CD14-positive monocyte (primary cell): ENCODE measurements around the gene KATNIP. TPM values are rescaled to one million over a fixed set of nuclear protein-coding genes. Genes with fewer than 3 reads are reported as not detected.

Experiments
- DNase-seq, 3 donors: peaks; one replicate each; pipeline ENCODE4 v3.0.0-alpha.2; 2011 to 2022
- H2AFZ ChIP-seq: 2 replicates; pipeline ENCODE4 v1.6.0; 2012; ENCODE audit warnings: mild to moderate bottlenecking, low read depth, low read length, inconsistent platforms; ENCODE audit not compliant: insufficient read depth, poor library complexity, severe bottlenecking
- H3K27ac ChIP-seq, 2 donors: 1 replicate in 1 of 2; 2 replicates in 1 of 2; pipeline ENCODE4 v1.5.1; 2012 to 2013; ENCODE audit warnings: low read length in 2 of 2, control low read depth in 1 of 2, inconsistent platforms in 1 of 2, low read depth in 1 of 2, mild to moderate bottlenecking in 1 of 2
- H3K27me3 ChIP-seq, 2 donors: one replicate each; pipeline versions ENCODE4 v1.6.0 to v1.6.1; 2011 to 2013; ENCODE audit warnings: low read length in 2 of 2; ENCODE audit not compliant: control insufficient read depth in 2 of 2, insufficient read depth in 2 of 2
- H3K36me3 ChIP-seq, 2 donors: replicated peaks in 1 of 2; 1 replicate in 1 of 2; 2 replicates in 1 of 2; pipeline versions ENCODE4 v1.5.1 to v1.6.1; 2012 to 2013; ENCODE audit warnings: low read length in 2 of 2, control low read depth in 1 of 2, inconsistent platforms in 1 of 2, mild to moderate bottlenecking in 1 of 2; ENCODE audit not compliant: insufficient read depth in 2 of 2, control insufficient read depth in 1 of 2
- H3K4me1 ChIP-seq, 2 donors: 1 replicate in 1 of 2; 2 replicates in 1 of 2; pipeline versions ENCODE4 v1.5.1 to v1.6.1; 2012 to 2013; ENCODE audit warnings: low read length in 2 of 2, control low read depth in 1 of 2, inconsistent platforms in 1 of 2, mild to moderate bottlenecking in 1 of 2, moderate library complexity in 1 of 2; ENCODE audit not compliant: insufficient read depth in 2 of 2, control insufficient read depth in 1 of 2
- H3K4me2 ChIP-seq: replicated peaks from 2 replicates; pipeline ENCODE3; 2012; ENCODE audit warnings: low read length, moderate library complexity, mild to moderate bottlenecking; ENCODE audit not compliant: poor library complexity, severe bottlenecking; ENCODE audit errors: extremely low read depth
- H3K4me3 ChIP-seq, 3 experiments: fragments of 200-600 bp in 1 of 3; sonication (generic) in 1 of 3; replicated peaks in 1 of 3; 1 replicate in 2 of 3; 2 replicates in 1 of 3; pipeline ENCODE4 v1.5.1; 2011 to 2013; ENCODE audit warnings: low read length in 3 of 3, mild to moderate bottlenecking in 3 of 3, control low read depth in 2 of 3, low read depth in 2 of 3, inconsistent platforms in 1 of 3, moderate library complexity in 1 of 3
- H3K79me2 ChIP-seq: 2 replicates; pipeline ENCODE4 v1.6.0; 2012; ENCODE audit warnings: mild to moderate bottlenecking, control low read depth, inconsistent platforms, low read length, moderate library complexity; ENCODE audit not compliant: insufficient read depth
- H3K9ac ChIP-seq: 2 replicates; pipeline ENCODE4 v1.6.0; 2017; ENCODE audit warnings: low read length, mild to moderate bottlenecking; ENCODE audit not compliant: insufficient read depth, poor library complexity, severe bottlenecking
- H3K9me3 ChIP-seq, 2 donors: replicated peaks in 1 of 2; 1 replicate in 1 of 2; 2 replicates in 1 of 2; pipeline versions ENCODE4 v1.5.1 to v1.6.1; 2012 to 2013; ENCODE audit warnings: low read length in 2 of 2, control low read depth in 1 of 2; ENCODE audit not compliant: control insufficient read depth in 1 of 2, insufficient read depth in 1 of 2
- H4K20me1 ChIP-seq: 2 replicates; pipeline ENCODE4 v1.6.0; 2012; ENCODE audit warnings: mild to moderate bottlenecking, low read length, control low read depth, moderate library complexity; ENCODE audit not compliant: insufficient read depth
- H3K27ac Mint-ChIP-seq, 7 donors: one replicate each; pipeline ENCODE4 v1.8.0; 2020; ENCODE audit warnings: mild to moderate bottlenecking in 7 of 7, mixed read lengths in 7 of 7, moderate library complexity in 6 of 7, inconsistent platforms in 2 of 7
- H3K27me3 Mint-ChIP-seq, 3 donors: one replicate each; pipeline ENCODE4 v1.8.0; 2021 to 2022; ENCODE audit warnings: low read depth in 3 of 3, mild to moderate bottlenecking in 3 of 3, mixed read lengths in 3 of 3, moderate library complexity in 3 of 3, inconsistent platforms in 1 of 3
- H3K36me3 Mint-ChIP-seq, 2 donors: one replicate each; pipeline ENCODE4 v1.8.0; 2020; ENCODE audit warnings: mixed read lengths in 2 of 2, inconsistent platforms in 1 of 2, mild to moderate bottlenecking in 1 of 2
- H3K4me1 Mint-ChIP-seq: one replicate; pipeline ENCODE4 v1.8.0; 2020; ENCODE audit warnings: mild to moderate bottlenecking, mixed read lengths
- H3K4me3 Mint-ChIP-seq, 2 donors: one replicate each; pipeline ENCODE4 v1.8.0; 2020; ENCODE audit warnings: mild to moderate bottlenecking in 2 of 2, mixed read lengths in 2 of 2, moderate library complexity in 1 of 2
- H3K9me3 Mint-ChIP-seq, 7 donors: one replicate each; pipeline ENCODE4 v1.8.0; 2020 to 2022; ENCODE audit warnings: mixed read lengths in 7 of 7, mild to moderate bottlenecking in 6 of 7, moderate library complexity in 6 of 7, inconsistent platforms in 2 of 7
- CTCF ChIP-seq: fragments of 200-600 bp; IDR thresholded peaks from one replicate; pipeline ENCODE4 v1.8.0; 2022; ENCODE audit warnings: antibody characterized with exemption, mild to moderate bottlenecking
- WGBS: methylation state at CpG from one replicate; pipeline ENCODE4 v1.1.5; 2013; ENCODE audit warnings: missing lambda C conversion rate; ENCODE audit not compliant: insufficient coverage; 5-methylcytosine and 5-hydroxymethylcytosine counted together
- intact Hi-C, 2 donors: fragments of 100-400 bp; cut with micrococcal nuclease; formaldehyde crosslinking; loops; one replicate each; pipeline versions ENCODE4 v1.15.0 to v1.15.1; 2023
- polyA plus RNA-seq, 3 donors: library from polyadenylated mRNA; depleted of rRNA in 1 of 3; unstranded in 2 of 3; stranded (reverse) in 1 of 3; fragments of 300-500 nt in 2 of 3; fragments of >200 nt in 1 of 3; fragmentation: Illumina TruSeq in 2 of 3; gene quantifications; 1 replicate in 2 of 3; 2 replicates in 1 of 3; pipeline ENCODE4 v1.2.3, GENCODE V29; 2012 to 2021

KATNIP gene
- polyA plus RNA-seq, 3 donors = 2.4 to 28.0 (median 5.0) TPM

GRCh38 chr16:27517664-27518063 lies 32.3 kb upstream of the KATNIP start:
- Histone ChIP-seq H3K79me2 (no peaks in the 10 kb centered on the region), H3K9ac (no peak overlapping the region), H2AFZ (no peak overlapping the region), H3K36me3 (peaks cover 40 to 91% of the 10 kb centered on the region in 2 donors), H3K27ac (no peak overlapping the region), H3K4me1 (no peaks in the 10 kb centered on the region), H3K4me3 (no peak overlapping the region), H3K4me2 (no peak overlapping the region), H3K9me3 (no peaks in the 10 kb centered on the region), H3K27me3 (no peaks in the 10 kb centered on the region), H4K20me1 (no peaks in the 10 kb centered on the region)
- Mint-ChIP-seq H3K4me1 (no peaks in the 10 kb centered on the region), H3K9me3 (peaks cover 0 to 2% (median 0%) of the 10 kb centered on the region in 7 donors), H3K4me3 (no peak overlapping the region), H3K27me3 (no peaks in the 10 kb centered on the region), H3K27ac (no peak overlapping the region), H3K36me3 (peaks cover 64 to 71% of the 10 kb centered on the region in 2 donors)
- intact Hi-C loops = no loop called here
- no peak for TF ChIP-seq CTCF
- no peak for DNase-seq
- 94% methylated on average over 5 of the region's 7 CpGs for WGBS

DNA sequence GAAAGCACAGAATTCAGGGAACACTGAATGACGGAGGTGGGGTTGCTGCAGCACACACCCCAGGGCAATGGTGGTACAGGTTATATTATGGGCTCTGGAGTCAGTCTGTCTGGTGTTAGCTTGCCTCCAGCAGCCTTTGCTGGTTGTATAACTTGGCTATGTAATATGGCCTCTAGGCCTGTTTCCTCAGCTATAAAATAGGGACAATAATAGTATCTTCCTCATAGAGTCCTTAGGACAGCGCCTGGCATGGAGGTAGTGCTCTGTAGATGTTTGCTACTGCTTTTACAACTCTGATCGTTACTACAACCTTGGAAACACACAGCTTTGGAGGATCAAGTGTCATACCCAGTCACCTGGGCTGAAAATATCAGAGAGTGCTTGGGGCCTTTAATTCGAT lies 31.7 kb upstream of the KATNIP start:
- H3K36me3 Mint-ChIP-seq = peaks cover 64 to 70% of the 10 kb centered on the region in 2 donors
- peaks cover 0 to 2% (median 0%) of the 10 kb centered on the region in 7 donors for H3K9me3 Mint-ChIP-seq
- no peaks in the 10 kb centered on the region for H4K20me1 ChIP-seq
- DNase-seq = no peak
- no peak for TF ChIP-seq CTCF
- 100% methylated on average over 1 of the region's 4 CpGs for WGBS
- no peak overlapping the region for H3K9ac ChIP-seq
- no peaks in the 10 kb centered on the region for H3K27me3 ChIP-seq
- H3K27me3 Mint-ChIP-seq = no peaks in the 10 kb centered on the region
- H3K4me2 ChIP-seq = no peak overlapping the region
- H3K4me1 Mint-ChIP-seq = no peaks in the 10 kb centered on the region
- no peaks in the 10 kb centered on the region for H3K79me2 ChIP-seq
- peaks cover 40 to 91% of the 10 kb centered on the region in 2 donors for H3K36me3 ChIP-seq
- H3K4me1 ChIP-seq = no peaks in the 10 kb centered on the region
- H3K4me3 ChIP-seq = no peak overlapping the region
- no peak overlapping the region for H3K4me3 Mint-ChIP-seq
- no peak overlapping the region for H3K27ac Mint-ChIP-seq
- no peaks in the 10 kb centered on the region for H3K9me3 ChIP-seq
- intact Hi-C loops = no loop called here
- no peak overlapping the region for H3K27ac ChIP-seq
- no peak overlapping the region for H2AFZ ChIP-seq
